Neural progenitor cell (in vitro differentiated cells): ENCODE measurements around the gene PLEKHJ1.

Experiments
- CTCF ChIP-seq: fragments of 200-600 bp; sonication (generic); IDR thresholded peaks from 2 replicates; pipeline ENCODE4 v1.5.1; 2017; ENCODE audit warnings: antibody characterized with exemption, mild to moderate bottlenecking
- EZH2 ChIP-seq: fragments of 200-600 bp; sonication (generic); IDR thresholded peaks from 2 replicates; pipeline ENCODE4 v1.6.1; 2017; ENCODE audit warnings: antibody characterized with exemption, mild to moderate bottlenecking, moderate library complexity
- EZH2phosphoT487 ChIP-seq: fragments of 200-600 bp; sonication (generic); IDR thresholded peaks from 2 replicates; pipeline ENCODE4 v1.6.1; 2017; ENCODE audit warnings: antibody characterized with exemption

- TF ChIP-seq CTCF: no peak
- no peak for TF ChIP-seq EZH2phosphoT487
- no peak for TF ChIP-seq EZH2
Observed at GRCh38 chr19:2244125-2244411, 7.9 kb upstream of the PLEKHJ1 start.
